HG03196 (cell line): ENCODE data around the gene ATG2B.
A peak's percentile ranks its signal among the peaks of the same experiment; 100 is the strongest.

Experiments used
- ATAC-seq: cut with Tn5 transposase; IDR thresholded peaks from one replicate; pipeline ENCODE4 v1.9.1; 2021; ENCODE audit not compliant: unreplicated experiment

The ATG2B gene, protein sequence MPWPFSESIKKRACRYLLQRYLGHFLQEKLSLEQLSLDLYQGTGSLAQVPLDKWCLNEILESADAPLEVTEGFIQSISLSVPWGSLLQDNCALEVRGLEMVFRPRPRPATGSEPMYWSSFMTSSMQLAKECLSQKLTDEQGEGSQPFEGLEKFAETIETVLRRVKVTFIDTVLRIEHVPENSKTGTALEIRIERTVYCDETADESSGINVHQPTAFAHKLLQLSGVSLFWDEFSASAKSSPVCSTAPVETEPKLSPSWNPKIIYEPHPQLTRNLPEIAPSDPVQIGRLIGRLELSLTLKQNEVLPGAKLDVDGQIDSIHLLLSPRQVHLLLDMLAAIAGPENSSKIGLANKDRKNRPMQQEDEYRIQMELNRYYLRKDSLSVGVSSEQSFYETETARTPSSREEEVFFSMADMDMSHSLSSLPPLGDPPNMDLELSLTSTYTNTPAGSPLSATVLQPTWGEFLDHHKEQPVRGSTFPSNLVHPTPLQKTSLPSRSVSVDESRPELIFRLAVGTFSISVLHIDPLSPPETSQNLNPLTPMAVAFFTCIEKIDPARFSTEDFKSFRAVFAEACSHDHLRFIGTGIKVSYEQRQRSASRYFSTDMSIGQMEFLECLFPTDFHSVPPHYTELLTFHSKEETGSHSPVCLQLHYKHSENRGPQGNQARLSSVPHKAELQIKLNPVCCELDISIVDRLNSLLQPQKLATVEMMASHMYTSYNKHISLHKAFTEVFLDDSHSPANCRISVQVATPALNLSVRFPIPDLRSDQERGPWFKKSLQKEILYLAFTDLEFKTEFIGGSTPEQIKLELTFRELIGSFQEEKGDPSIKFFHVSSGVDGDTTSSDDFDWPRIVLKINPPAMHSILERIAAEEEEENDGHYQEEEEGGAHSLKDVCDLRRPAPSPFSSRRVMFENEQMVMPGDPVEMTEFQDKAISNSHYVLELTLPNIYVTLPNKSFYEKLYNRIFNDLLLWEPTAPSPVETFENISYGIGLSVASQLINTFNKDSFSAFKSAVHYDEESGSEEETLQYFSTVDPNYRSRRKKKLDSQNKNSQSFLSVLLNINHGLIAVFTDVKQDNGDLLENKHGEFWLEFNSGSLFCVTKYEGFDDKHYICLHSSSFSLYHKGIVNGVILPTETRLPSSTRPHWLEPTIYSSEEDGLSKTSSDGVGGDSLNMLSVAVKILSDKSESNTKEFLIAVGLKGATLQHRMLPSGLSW (N-terminal part only)

DNA sequence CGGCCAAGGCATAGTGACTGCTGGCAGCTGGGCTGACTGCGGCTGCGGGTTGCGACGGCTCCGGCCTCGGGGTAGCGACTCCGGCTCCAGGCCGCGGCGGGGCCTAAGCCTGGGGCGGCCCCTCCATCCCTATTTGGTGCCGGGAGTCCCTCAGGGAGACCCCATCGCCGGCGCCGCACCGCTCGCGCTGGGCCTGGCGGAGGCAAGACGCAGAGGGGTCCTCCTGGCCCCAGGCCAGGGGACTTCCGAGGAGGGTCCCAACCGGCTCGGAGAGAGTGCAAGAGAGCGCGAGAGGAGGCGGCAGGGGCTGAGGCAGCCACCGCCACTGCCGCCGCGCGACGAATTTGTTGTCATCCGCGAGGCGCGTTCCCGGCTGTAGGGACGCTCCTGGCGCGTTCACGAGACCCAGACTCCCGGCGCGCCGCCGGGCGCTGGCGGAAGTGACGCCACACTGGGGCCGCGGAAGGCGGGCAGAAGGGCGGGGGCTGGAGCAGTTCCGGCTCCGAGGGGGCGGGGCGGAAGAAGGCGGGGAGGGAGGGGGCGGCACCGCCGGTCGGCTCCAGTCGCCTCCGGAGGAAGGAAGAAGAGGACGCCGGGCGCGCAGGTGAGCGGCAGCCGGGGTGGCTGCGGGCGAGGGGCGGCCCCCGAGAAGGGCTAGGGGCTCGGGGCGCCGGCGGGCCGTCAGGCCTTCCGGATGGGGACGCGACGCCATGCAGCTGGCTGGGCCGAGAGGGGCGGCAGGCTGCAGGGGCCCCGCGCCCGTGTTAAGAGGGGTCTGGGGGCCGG, at the start of gene ATG2B, which contains the start of gene GSKIP:
ATG2B (minus strand) TSS at position 377 of the 786 bp plus-strand sequence; CDS start at position 12, 365 bp downstream.
GSKIP (plus strand) TSS at position 562 of the 786 bp plus-strand sequence. CDS start 18,722 bp downstream, outside the sequence.
- peak; percentile 71 for ATAC-seq

GRCh38 chr14:96410119-96410518, 47.0 kb upstream of the ATG2B start:
- no peak for ATAC-seq

DNA sequence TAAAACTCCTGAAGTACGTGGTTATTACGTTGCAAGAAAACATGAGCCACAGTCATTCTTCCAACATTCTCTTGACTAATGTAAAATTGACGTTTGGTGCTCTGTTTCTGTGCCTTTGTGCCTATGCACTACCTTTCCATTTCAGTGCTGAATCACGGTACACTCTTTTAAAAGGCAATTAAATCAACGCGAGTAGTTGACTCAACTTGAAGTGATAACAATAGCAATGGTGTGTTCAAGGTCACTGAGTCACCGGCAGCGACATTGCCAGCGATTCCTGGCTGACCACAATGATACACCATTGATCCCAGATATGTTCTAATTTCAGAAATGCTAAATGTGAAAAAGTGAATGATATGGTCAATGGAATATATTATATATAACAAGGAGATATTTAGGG, 46.6 kb upstream of the ATG2B start:
- no peak for ATAC-seq

DNA sequence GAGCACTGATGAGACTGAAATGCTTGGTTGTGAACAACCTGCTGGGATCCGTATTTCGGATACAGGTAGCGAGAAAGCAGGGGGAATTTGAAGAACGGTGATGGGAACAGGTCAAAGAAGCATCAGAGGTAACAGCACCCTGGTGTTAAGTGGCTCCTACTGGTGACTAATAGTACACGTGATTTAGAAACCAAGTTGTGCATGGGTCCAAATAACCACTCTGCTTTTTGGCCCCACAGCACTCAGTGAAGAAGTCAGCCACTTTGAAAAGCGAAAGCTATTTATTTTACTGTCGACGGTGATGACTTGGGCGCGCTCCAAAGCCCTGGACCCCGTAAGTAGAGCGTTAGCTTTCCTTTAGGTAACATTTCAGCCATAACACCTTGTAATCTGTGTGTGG, 45.5 kb upstream of the ATG2B start:
- ATAC-seq = no peak

DNA sequence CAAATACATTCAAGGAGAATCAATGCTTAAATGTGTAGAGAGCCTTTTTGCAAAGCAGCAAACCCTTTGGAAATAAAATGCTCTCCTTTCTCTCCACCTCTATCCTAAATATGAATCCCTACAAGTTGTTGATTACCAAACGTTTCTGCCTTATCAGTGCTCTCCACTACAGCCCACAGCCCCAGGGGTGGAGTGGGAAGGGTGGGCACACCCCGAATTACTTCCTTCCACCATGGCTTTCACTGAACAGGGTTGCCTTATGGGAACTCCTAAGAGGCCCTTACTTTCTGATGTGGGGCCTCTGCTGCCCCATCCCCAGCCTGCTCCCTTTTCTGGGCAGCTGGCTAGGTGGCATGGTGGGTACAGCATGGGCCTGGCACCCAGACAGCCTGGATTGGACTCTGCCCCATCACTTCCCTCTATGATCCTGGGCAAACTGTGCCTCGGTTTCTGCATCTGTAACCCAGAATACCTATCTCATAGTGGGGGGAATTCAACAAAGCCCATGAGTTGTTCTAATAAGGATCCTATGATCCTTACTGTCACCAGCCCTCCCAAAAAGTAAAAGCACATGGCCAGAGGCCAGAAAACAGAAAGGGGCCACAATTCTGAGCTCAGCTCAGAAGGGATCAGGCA, 44.9 kb upstream of the ATG2B start:
- ATAC-seq = no peak

GRCh38 chr14:96405677-96406076, 42.5 kb upstream of the ATG2B start:
- ATAC-seq = no peak

GRCh38 chr14:96403409-96403808, 40.3 kb upstream of the ATG2B start:
- no peak for ATAC-seq

DNA sequence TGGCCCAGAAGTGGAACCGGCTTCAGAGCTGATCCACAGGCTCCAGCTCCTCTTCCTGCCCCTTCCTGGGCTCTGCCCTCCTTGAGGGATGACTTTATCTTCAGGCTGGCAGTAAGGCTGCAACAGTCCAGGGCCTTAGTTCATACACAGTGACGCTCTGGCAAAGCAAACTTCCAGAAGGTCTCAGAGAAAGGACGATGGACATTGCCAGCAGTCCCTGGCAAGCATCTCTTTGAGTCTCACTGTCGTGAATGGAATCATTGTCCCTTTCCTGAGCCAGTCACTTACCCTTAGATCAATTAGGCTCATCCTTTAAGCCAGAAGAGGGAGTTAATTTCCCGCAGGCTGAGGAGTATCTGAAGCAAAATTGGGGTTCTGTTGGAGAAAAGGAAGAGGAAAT, 37.4 kb upstream of the ATG2B start:
- ATAC-seq = no peak

DNA sequence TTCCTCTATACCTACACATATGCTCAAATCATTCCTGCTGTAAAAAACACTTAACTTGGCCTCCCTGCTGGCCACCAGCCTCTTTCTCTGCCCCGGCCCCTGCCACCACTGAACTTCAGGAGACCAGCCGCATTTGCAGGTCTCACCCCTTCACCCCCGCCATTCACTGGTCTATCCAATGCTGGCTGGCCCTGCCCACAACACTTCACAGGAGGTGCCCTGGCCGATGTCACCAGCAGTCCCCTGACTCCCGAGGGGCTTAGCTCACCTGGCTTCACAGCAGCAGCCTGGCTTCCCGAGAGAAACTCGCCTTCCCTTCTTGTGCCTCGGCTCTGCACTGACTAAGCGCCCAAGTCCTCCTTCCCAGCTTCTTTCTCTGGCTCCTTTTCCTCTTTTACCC, 36.3 kb upstream of the ATG2B start:
- no peak for ATAC-seq

DNA sequence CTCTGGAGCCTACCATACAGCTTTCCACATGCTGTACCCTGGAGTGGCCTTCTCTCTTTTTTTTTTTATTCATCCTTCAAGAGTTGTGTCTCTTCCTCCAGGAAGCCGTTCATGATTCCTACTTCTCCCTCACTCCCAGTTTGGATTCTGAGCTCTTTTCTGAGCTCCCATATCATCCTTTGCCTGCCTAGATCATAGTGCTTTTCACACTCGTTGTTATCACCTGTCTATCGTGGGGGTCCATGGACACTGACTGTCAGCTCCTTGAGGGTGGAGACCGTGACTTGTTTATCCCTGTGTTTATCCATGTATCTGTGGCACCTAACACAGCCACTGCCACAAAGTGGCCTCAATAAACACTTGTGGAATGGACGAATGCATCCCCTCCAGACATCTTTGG, 35.8 kb upstream of the ATG2B start:
- ATAC-seq = no peak

- ATAC-seq = no peak
These were observed 35.3 kb upstream of the ATG2B start for GRCh38 chr14:96398432-96398831.

GRCh38 chr14:96394047-96394815, 31.1 kb upstream of the ATG2B start:
- ATAC-seq = no peak

- ATAC-seq = no peak
These were observed 30.0 kb upstream of the ATG2B start for GRCh38 chr14:96393071-96393691.

- peak; percentile 89 for ATAC-seq
These were observed 28.4 kb upstream of the ATG2B start for GRCh38 chr14:96391293-96392118.

- ATAC-seq = no peak
These were observed 27.8 kb upstream of the ATG2B start for GRCh38 chr14:96390965-96391292.

DNA sequence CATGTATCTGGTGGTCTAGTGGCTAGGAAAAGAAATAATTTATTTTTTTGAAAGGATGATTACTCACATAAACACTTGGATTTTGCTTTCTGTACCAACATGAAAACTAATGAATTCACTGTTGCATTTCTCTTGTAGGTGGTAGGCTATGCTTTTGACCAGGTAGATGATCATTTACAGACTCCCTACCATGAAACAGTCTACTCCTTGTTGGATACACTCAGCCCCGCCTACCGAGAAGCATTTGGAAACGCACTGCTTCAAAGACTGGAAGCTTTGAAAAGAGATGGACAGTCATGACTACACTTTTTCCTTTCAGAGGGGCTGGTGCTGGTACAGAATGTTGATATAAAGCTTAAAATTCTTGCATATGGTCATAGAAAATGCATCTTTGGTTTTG, 22.2 kb upstream of the ATG2B start:
- ATAC-seq = no peak

GRCh38 chr14:96384740-96385139, 21.6 kb upstream of the ATG2B start:
- ATAC-seq = no peak

DNA sequence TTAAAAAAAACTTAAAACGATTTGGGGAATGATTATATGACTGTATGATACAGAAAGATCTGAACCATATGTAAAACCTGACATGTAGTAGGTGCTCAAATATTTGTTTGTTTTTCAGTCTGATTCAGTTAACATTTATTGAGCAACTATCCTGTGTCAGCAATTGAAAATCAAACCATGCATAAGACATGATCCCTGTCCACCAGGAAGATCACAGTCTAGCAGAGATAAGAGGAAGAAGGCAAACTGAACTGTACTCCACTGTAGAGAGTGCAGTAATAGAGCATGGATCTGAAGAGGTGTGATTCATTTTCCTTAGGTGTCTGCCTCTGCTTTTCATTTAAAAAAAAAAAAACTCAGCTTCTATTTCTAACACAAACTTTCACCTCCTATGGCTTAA, 20.9 kb upstream of the ATG2B start:
- no peak for ATAC-seq
